Choroid plexus epithelial cell (primary cell): Measurements from ENCODE around the gene THOC5.

Source experiments
- DNase-seq: peaks from one replicate; pipeline ENCODE4 v3.0.0-alpha.2; 2010; ENCODE audit warnings: low read depth
- H3K4me3 ChIP-seq: 2 replicates; pipeline ENCODE4 v1.5.1; 2011; ENCODE audit warnings: low read depth, mild to moderate bottlenecking, control low read depth, low read length, moderate library complexity
- CTCF ChIP-seq: conservative IDR thresholded peaks from 2 replicates; pipeline ENCODE4 v1.5.1; 2011; ENCODE audit warnings: low read depth, mild to moderate bottlenecking, control low read depth, inconsistent platforms, low read length, moderate library complexity

THOC5 gene

GRCh38 chr22:29457730-29458129 is 95.8 kb downstream of the THOC5 start:
- no peak overlapping the region for H3K4me3 ChIP-seq
- DNase-seq, result peak; percentile 66
- TF ChIP-seq CTCF, result no peak

GRCh38 chr22:29456211-29456671 is 97.3 kb downstream of the THOC5 start:
- H3K4me3 ChIP-seq, result no peak overlapping the region
- no peak for TF ChIP-seq CTCF
- peak; percentile 65 for DNase-seq
